Nephron (organoid): ENCODE measurements around the gene TPCN2.

ENCODE experiments used
- H3K27ac Mint-ChIP-seq, 3 experiments: 2 replicates each; pipeline ENCODE4 v1.8.0; 2020; ENCODE audit warnings: mixed read lengths in 3 of 3, mild to moderate bottlenecking in 2 of 3, moderate library complexity in 1 of 3
- H3K27me3 Mint-ChIP-seq: 2 replicates; pipeline ENCODE4 v1.8.0; 2021; ENCODE audit warnings: low read depth, mild to moderate bottlenecking, moderate library complexity, mixed read lengths
- H3K36me3 Mint-ChIP-seq: 2 replicates; pipeline ENCODE4 v1.8.0; 2020; ENCODE audit warnings: low read depth, mixed read lengths
- H3K4me1 Mint-ChIP-seq: 2 replicates; pipeline ENCODE4 v1.8.0; 2020; ENCODE audit warnings: mixed read lengths
- H3K4me3 Mint-ChIP-seq, 3 experiments: 2 replicates each; pipeline ENCODE4 v1.8.0; 2020; ENCODE audit warnings: mild to moderate bottlenecking in 3 of 3, mixed read lengths in 3 of 3, moderate library complexity in 2 of 3
- H3K9me3 Mint-ChIP-seq: 2 replicates; pipeline ENCODE4 v1.8.0; 2020; ENCODE audit warnings: mixed read lengths
- TF ChIP-seq, protein P1 (sequence below), 3 experiments: fragments of 200-600 bp; sonication (generic); IDR thresholded peaks; one replicate each; pipeline ENCODE4 v1.5.0; 2021; ENCODE audit warnings: antibody characterized with exemption in 3 of 3; ENCODE audit not compliant: unreplicated experiment in 3 of 3

Gene TPCN2

DNA sequence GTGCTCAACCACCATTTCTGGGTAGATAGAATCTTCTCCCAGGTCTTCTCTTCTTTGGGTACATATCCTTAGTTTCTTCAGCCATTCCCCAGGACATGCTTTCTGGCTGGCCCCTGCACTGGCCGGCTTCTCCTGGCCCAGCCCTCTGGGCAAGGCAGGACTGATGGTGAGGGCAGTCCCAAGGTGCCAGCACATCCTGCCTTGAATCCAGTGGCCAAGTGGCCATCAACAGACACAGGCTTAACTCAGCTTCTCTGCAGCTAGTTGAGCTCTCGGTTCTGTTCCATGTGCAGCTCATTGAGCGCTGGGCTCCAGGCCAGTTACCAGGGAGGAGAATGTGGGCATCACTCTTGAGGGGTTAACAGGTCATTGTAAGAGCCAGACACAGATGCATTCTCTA lies 124.6 kb downstream of the TPCN2 start:
- TF ChIP-seq, protein P1, sequence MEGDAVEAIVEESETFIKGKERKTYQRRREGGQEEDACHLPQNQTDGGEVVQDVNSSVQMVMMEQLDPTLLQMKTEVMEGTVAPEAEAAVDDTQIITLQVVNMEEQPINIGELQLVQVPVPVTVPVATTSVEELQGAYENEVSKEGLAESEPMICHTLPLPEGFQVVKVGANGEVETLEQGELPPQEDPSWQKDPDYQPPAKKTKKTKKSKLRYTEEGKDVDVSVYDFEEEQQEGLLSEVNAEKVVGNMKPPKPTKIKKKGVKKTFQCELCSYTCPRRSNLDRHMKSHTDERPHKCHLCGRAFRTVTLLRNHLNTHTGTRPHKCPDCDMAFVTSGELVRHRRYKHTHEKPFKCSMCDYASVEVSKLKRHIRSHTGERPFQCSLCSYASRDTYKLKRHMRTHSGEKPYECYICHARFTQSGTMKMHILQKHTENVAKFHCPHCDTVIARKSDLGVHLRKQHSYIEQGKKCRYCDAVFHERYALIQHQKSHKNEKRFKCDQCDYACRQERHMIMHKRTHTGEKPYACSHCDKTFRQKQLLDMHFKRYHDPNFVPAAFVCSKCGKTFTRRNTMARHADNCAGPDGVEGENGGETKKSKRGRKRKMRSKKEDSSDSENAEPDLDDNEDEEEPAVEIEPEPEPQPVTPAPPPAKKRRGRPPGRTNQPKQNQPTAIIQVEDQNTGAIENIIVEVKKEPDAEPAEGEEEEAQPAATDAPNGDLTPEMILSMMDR (IDR thresholded peaks at IDR 0.05; ENCODE audit: unreplicated experiment in 3 of 3), result no peak
- no peaks in the 10 kb centered on the region for H3K36me3 Mint-ChIP-seq
- no peak overlapping the region for H3K4me3 Mint-ChIP-seq
- peaks cover 8% of the 10 kb centered on the region for H3K4me1 Mint-ChIP-seq
- H3K27me3 Mint-ChIP-seq, result peaks cover 13% of the 10 kb centered on the region
- H3K9me3 Mint-ChIP-seq, result peaks cover 18% of the 10 kb centered on the region
- H3K27ac Mint-ChIP-seq, result no peak overlapping the region

- Mint-ChIP-seq H3K27me3 (peaks cover 13% of the 10 kb centered on the region), H3K4me3 (no peak overlapping the region), H3K27ac (no peak overlapping the region), H3K4me1 (peaks cover 8% of the 10 kb centered on the region), H3K36me3 (no peaks in the 10 kb centered on the region), H3K9me3 (peaks cover 18% of the 10 kb centered on the region)
- TF ChIP-seq, protein P1 (IDR thresholded peaks at IDR 0.05; ENCODE audit: unreplicated experiment in 3 of 3), result no peak
These were observed 125.3 kb downstream of the TPCN2 start for GRCh38 chr11:69173925-69174581.

GRCh38 chr11:69174841-69175240 lies 126.1 kb downstream of the TPCN2 start:
- no peak overlapping the region for H3K27ac Mint-ChIP-seq
- H3K4me3 Mint-ChIP-seq, result no peak overlapping the region
- peaks cover 13% of the 10 kb centered on the region for H3K27me3 Mint-ChIP-seq
- TF ChIP-seq, protein P1 (IDR thresholded peaks at IDR 0.05; ENCODE audit: unreplicated experiment in 3 of 3), result no peak
- peaks cover 18% of the 10 kb centered on the region for H3K9me3 Mint-ChIP-seq
- no peaks in the 10 kb centered on the region for H3K36me3 Mint-ChIP-seq
- H3K4me1 Mint-ChIP-seq, result peaks cover 8% of the 10 kb centered on the region

DNA sequence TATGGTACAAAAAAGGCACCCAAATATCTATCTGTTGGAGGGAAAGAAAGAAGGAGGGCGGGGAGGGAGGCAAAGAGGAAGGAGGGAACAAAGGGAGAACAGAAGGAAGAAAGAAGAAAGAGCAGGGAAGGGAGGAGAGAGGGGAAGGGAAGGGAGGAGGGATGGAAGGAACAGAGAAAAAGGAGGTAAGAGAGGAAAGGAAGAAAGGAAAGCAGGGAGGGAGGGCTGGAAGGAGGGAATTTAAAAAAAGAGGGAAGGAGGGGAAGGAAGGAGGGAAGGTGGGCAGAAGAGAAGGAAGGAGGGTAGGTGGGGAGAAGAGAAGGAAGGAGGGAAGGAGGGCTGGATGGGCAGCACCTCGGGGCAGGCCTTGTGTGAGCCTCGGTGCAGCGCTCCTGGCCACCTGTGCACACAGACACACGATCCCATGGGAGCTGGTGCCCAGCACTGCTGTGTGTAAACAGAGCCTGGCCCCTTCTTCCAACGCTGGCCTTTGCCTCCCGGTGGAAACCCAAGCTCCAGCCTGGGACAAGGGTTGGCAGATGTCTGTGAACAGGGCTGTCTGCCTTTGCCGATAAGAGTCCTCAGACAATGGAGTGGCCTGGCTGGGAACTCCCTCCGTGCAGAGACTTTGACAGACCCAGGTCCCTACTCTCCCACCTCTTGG lies 130.2 kb downstream of the TPCN2 start:
- Mint-ChIP-seq H3K4me1 (no peaks in the 10 kb centered on the region), H3K27me3 (peaks cover 11% of the 10 kb centered on the region), H3K9me3 (peaks cover 15% of the 10 kb centered on the region), H3K36me3 (no peaks in the 10 kb centered on the region), H3K4me3 (no peak overlapping the region), H3K27ac (no peak overlapping the region)
- TF ChIP-seq, protein P1 (IDR thresholded peaks at IDR 0.05; ENCODE audit: unreplicated experiment in 3 of 3), result no peak

- Mint-ChIP-seq H3K36me3 (no peaks in the 10 kb centered on the region), H3K27ac (no peak overlapping the region), H3K27me3 (peaks cover 11% of the 10 kb centered on the region), H3K4me3 (no peak overlapping the region), H3K4me1 (no peaks in the 10 kb centered on the region), H3K9me3 (peaks cover 12% of the 10 kb centered on the region)
- TF ChIP-seq, protein P1 (IDR thresholded peaks at IDR 0.05; ENCODE audit: unreplicated experiment in 3 of 3), result no peak
These were observed 131.5 kb downstream of the TPCN2 start for GRCh38 chr11:69180226-69180625.

DNA sequence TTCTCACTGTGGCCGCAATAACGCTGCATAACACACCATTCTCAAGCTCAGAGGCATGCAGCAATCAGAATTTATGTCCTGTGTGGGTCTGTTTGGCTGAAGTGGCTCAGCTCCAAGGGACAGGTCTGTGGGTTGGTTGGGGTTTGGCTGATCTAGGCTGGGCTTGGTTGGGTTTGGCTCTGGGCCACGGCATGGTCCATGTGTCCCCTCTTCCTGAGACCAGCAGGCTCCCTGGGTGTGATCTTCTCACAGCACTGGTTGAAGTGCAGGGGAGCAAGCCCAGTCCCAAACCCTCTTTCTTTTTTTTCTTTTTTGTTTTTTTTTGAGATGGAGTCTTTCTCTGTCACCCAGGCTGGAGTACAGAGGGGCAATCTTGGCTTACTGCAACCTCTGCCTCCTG lies 132.0 kb downstream of the TPCN2 start:
- Mint-ChIP-seq H3K4me3 (no peak overlapping the region), H3K36me3 (no peaks in the 10 kb centered on the region), H3K4me1 (no peaks in the 10 kb centered on the region), H3K27me3 (peaks cover 11% of the 10 kb centered on the region), H3K27ac (no peak overlapping the region), H3K9me3 (peaks cover 9% of the 10 kb centered on the region)
- TF ChIP-seq, protein P1 (IDR thresholded peaks at IDR 0.05; ENCODE audit: unreplicated experiment in 3 of 3), result no peak
